Stimulated activated naive CD8-positive, alpha-beta T cell treated with anti-CD3 and anti-CD28 coated beads, Interleukin-15, Interleukin-2, amounts not matched to agents 100 ng/mL and 50 ng/mL, for 24 hours (primary cell): ENCODE measurements around the gene MUC6.

Source experiments
- H3K27ac Mint-ChIP-seq: one replicate; pipeline ENCODE4 v1.8.0; 2021; ENCODE audit warnings: mild to moderate bottlenecking, mixed read lengths
- H3K27me3 Mint-ChIP-seq: one replicate; pipeline ENCODE4 v1.8.0; 2021; ENCODE audit warnings: mixed read lengths
- H3K36me3 Mint-ChIP-seq: one replicate; pipeline ENCODE4 v1.8.0; 2021; ENCODE audit warnings: low read depth, mixed read lengths
- H3K4me1 Mint-ChIP-seq: one replicate; pipeline ENCODE4 v1.8.0; 2021; ENCODE audit warnings: low read depth, mixed read lengths
- H3K4me3 Mint-ChIP-seq: one replicate; pipeline ENCODE4 v1.8.0; 2021; ENCODE audit warnings: mild to moderate bottlenecking, mixed read lengths
- H3K9me3 Mint-ChIP-seq: one replicate; pipeline ENCODE4 v1.8.0; 2021; ENCODE audit warnings: mixed read lengths

The MUC6 gene

DNA sequence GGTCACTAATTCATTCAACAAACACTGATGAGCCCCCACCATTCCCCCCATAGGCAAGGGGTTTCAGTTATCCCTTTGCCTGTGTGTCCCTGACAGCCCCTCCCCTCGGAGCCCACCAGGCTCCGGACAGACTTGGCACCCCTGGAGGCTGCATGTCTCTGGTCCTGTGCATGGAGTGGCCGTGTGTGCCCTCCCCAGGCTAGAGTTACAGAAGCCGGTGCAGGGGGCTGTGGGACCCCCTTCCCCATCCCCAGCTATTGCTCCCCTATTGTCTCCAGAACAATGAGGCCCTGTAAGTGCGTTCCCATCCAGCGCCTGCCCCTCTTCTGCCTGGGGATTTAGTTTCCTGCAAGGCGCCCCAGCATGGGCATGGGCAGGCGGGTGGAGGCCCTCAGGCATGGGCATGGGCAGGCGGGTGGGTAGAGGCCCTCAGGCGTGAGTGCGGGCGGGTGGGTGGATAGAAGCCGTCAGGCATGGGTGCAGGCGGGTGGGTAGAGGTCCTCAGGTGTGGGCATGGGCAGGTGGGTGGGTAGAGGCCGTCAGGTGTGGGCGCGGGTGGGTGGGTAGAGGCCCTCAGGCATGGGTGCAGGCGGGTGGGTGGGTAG, 39.6 kb upstream of the MUC6 start:
- Mint-ChIP-seq H3K27ac (no peak overlapping the region), H3K27me3 (no peaks in the 10 kb centered on the region), H3K36me3 (no peaks in the 10 kb centered on the region), H3K9me3 (no peaks in the 10 kb centered on the region), H3K4me3 (no peak overlapping the region), H3K4me1 (no peaks in the 10 kb centered on the region)

DNA sequence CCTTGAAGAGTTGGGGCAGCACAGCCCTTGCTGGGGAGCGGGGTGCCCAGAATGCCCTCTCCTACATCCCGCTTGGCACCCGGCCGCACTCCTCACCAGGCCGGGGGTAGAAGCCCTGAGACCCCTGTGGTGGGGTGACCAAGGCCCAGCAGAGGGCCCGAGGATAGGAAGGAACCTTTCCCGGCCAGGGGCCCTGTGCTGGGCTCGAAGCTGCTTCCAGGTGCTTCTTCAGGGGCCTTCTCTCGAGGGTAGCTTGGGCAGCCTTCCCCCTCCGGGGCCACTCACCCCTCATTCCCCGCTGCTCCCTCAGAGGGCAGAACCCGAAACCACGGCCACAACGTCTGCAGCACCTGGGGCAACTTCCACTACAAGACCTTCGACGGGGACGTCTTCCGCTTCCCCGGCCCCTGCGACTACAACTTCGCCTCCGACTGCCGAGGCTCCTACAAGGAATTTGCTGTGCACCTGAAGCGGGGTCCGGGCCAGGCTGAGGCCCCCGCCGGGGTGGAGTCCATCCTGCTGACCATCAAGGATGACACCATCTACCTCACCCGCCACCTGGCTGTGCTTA, 38.9 kb upstream of the MUC6 start:
- Mint-ChIP-seq H3K27ac (no peak overlapping the region), H3K36me3 (no peaks in the 10 kb centered on the region), H3K4me3 (no peak overlapping the region), H3K4me1 (no peaks in the 10 kb centered on the region), H3K27me3 (no peaks in the 10 kb centered on the region), H3K9me3 (no peaks in the 10 kb centered on the region)

DNA sequence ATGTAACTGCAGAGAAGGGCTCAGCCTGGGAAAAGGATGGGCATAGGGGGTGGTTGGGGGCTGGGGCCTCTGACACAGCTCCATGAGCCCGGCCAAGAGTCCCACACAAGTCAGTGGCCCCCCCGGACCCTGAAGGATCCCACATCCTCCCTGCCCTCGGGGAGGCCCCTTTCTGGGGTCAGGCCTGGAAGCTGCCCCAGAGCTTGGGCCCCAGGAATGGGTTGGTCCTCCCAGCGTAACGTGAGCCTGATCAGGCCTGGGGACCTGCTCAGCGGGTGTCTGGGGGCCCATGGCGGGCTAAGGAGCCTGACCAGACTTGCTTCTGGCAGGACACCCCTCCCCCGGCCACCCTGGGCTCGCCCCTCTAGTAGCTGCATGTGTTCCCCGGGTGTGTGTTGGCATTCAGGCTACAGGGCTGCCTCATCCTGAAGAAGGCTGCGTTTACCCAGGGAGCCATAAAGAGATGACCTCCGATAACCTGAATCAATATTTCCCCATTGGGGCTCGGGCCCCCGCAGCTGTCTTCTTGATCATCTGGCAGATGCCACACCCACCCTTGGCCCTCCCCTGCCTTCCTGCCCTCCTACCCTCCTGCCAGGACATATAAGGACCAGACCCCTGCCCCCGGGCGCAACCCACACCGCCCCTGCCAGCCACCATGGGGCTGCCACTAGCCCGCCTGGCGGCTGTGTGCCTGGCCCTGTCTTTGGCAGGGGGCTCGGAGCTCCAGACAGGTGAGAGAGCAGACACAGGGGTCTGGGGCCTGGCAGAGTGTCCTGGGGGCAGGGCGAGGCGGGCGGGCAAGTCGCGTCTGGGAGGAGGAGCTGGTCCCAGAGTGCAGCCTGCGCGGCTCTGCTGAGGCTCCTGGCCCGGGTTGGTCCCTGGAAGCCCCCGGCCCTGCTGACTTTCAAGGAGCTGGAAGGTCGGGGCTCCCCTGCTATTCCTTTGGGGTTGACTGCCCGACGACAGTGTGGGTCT, 38.0 kb upstream of the MUC6 start, which contains the start of gene MUC2:
Gene MUC2, plus strand, starts transcription at position 631 of the 978 bp plus-strand sequence.
- Mint-ChIP-seq H3K27me3 (no peaks in the 10 kb centered on the region), H3K27ac (no peak within 1 kb of the TSS), H3K36me3 (no peaks in the 10 kb centered on the region), H3K9me3 (no peaks in the 10 kb centered on the region), H3K4me3 (no peak within 1 kb of the TSS), H3K4me1 (no peaks in the 10 kb centered on the region)

DNA sequence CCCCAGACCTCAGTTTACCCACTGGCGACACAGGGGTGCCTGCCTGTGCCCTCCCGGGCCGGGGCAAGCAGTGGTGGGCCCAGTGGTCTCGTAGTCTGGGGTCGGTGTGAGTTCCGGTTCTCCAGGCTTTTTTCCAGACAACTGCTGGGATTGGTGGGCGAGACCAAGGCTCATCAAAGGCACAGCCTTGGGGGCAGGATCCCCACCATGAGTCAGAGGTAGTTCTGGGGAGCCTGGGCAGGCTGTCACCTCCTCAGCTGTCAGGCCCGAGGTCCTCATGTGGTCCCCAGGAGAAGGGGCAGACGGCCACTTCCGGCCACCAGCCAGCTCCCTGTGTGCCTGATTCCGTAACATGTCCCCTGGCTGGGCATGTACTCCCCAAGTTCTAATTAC, 37.3 kb upstream of the MUC6 start:
- H3K36me3 Mint-ChIP-seq: no peaks in the 10 kb centered on the region
- no peaks in the 10 kb centered on the region for H3K27me3 Mint-ChIP-seq
- no peaks in the 10 kb centered on the region for H3K4me1 Mint-ChIP-seq
- no peaks in the 10 kb centered on the region for H3K9me3 Mint-ChIP-seq
- H3K4me3 Mint-ChIP-seq: no peak overlapping the region
- H3K27ac Mint-ChIP-seq: no peak overlapping the region

DNA sequence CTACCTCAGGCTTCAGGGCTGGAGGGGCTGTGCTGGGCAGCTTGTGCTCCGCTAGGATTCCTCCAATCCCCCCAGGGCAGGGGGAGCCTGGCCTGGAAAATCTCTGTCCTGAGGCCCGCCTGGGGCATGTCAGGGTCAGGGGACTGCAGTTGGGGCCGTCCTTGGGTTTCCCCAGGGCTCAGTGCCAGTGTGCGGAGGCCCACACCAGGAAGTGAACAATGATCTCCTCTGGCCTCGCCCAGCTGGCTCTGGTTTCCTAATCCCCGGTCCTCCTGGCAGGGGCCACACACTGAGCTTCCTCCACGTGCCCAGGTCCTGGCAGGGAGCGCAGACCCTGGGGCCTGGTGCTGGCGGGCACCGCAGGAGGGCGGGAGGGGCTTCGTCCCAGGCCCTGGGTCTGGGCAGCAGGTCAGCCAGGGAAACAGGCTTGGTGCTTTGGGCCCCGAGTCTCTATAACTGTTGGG, 36.8 kb upstream of the MUC6 start:
- no peaks in the 10 kb centered on the region for H3K4me1 Mint-ChIP-seq
- H3K27ac Mint-ChIP-seq: no peak overlapping the region
- H3K27me3 Mint-ChIP-seq: no peaks in the 10 kb centered on the region
- no peaks in the 10 kb centered on the region for H3K36me3 Mint-ChIP-seq
- H3K4me3 Mint-ChIP-seq: no peak overlapping the region
- H3K9me3 Mint-ChIP-seq: no peaks in the 10 kb centered on the region

DNA sequence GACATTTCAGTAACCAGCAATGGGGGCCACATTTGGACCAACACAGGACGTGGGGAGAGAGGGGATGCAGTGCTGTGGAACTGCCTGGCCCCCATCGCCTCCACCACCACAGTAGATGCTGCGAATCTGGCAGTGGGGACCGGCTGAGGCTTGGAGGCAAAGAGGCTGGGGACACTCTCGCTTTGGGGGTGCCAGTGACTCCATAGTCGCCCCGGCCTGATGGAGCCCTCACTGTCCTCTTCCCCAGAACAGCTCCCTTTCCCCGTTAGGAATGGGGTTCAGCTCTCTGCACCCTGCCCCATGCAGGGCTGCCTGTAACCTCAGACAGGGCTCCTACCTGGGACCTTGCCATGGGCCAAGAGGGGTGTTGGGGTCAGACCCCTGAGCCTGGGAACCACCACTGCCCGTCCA, 36.3 kb upstream of the MUC6 start:
- no peaks in the 10 kb centered on the region for H3K4me1 Mint-ChIP-seq
- H3K36me3 Mint-ChIP-seq: no peaks in the 10 kb centered on the region
- no peak overlapping the region for H3K4me3 Mint-ChIP-seq
- no peaks in the 10 kb centered on the region for H3K9me3 Mint-ChIP-seq
- peaks cover 4% of the 10 kb centered on the region for H3K27me3 Mint-ChIP-seq
- H3K27ac Mint-ChIP-seq: no peak overlapping the region

DNA sequence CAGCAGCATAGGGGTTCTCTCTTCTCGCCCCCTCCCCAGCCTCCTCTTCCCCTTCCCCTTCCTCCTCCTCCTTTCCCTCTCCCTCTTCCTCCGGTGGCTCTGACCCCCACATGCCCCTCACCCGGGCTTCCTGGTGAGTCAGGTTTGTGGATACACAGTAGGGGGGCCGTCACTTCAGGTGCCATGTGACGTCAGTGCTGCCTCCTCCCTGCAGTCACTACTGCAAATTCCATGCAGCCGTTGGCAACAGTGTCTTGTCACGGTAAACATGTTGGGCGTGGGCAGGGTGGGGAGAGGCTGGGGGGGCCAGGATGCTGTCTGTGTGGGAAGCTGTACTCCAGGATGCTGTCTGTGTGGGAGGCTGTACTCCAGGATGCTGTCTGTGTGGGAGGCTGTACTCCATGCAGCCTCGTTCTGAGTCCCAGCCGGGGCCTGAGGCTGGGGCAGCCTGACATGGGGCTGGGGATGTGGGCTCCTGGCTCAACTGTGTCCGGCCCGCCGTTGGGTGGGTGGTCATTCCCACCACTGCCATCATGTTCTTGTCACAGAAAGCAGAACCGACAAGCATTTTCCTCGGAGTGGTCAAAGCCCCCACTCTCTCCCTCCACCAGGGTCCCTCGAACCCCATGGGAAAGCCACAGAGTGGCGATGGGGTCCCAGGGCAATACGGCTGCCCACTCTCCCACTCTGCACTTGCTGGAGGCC, 35.8 kb upstream of the MUC6 start:
- H3K4me1 Mint-ChIP-seq: no peaks in the 10 kb centered on the region
- H3K27me3 Mint-ChIP-seq: peaks cover 6% of the 10 kb centered on the region

DNA sequence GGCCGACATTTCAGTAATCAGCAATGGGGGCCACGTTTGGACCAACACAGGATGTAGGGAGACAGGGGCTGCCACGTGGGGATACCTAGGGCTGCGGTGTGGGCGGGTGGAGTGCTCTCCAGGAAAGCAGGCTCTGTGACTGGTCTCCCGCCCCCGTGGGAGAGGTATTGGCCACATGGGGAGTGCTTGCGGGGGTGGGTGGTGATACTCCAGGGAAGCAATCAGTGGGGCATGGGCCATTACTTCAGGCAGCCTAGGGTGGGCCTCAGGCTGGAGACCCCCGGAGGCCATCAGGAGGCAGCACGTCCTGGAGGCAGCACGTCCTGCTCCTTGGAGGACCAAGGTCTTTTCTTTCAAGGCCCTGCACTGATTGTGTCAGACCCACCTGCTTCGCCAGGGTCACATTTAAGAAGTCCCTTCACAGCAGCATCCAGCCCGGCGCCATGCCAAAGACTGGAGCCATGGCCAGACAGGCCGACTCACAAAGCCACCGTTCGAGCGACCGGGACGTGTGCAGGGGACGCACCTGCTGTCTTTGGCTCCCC, 35.1 kb upstream of the MUC6 start:
- Mint-ChIP-seq H3K9me3 (no peaks in the 10 kb centered on the region), H3K27ac (no peak overlapping the region), H3K4me1 (no peaks in the 10 kb centered on the region), H3K36me3 (no peaks in the 10 kb centered on the region), H3K4me3 (no peak overlapping the region), H3K27me3 (peaks cover 6% of the 10 kb centered on the region)

More for the DNA sequence above, 35.8 kb upstream of the MUC6 start:
- Mint-ChIP-seq H3K27ac (no peak overlapping the region), H3K36me3 (no peaks in the 10 kb centered on the region), H3K9me3 (no peaks in the 10 kb centered on the region), H3K4me3 (no peak overlapping the region)

DNA sequence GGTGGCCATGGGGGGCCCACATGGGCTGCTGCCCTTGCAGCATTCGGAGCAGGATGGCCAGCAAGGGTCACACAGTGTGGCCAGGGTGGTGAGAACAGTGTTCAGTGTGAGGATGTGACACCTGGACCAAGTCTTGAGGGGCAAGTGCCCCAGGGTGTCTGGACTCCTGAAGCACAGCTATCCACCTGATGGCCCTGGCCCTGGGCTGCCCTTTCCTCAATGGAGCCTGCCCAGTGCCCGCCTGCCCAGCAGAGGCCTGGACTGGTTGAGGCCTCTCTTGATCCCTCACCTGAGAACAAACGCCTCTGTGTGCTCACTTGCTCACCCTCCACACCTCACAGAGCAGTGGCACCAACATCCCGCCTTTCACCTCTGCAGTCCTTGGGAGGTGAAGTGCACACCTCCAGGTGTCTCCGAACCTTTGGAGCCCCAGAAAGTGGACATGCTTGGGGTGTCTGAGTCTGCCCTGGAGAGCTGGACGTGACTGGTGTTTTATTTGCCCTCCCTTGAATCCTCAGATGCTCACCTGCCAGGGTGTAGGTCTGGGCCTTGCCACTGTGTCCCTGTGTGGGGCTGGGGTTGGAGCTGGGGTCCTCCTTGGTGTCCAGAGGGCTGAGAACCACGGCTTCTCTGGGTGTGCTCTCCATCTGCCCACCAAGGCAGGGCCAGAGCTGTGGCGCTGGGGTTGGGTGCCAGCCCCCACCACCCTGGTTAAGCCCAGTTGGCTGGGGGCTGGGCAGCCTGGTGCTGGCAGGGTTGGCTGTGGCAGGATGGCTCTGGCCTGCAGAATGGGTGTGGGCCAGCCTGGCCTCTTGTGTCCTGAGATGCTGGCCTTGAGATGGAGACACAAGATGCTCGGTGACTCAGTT, 34.3 kb upstream of the MUC6 start:
- Mint-ChIP-seq H3K4me3 (no peak overlapping the region), H3K27me3 (peaks cover 6% of the 10 kb centered on the region), H3K27ac (no peak overlapping the region), H3K9me3 (no peaks in the 10 kb centered on the region), H3K4me1 (no peaks in the 10 kb centered on the region), H3K36me3 (no peaks in the 10 kb centered on the region)

DNA sequence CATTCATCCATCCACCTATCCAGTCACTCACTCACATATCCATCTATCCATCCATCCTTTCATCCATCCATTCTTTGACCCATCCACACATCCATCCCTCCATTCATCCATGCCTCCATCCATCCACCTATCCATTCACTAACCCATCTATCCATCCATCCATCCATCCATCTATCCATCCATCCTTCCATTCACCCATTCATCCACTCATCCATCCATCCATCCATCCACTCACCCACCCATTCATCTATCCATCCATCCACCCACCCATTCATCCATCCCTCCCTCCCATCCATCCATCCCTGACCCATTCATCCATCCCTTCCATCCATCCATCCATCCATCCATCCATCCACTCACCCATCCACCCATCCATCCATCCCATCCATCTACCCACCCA, 33.2 kb upstream of the MUC6 start:
- Mint-ChIP-seq H3K27me3 (peaks cover 10% of the 10 kb centered on the region), H3K36me3 (no peaks in the 10 kb centered on the region), H3K4me3 (no peak overlapping the region), H3K9me3 (no peaks in the 10 kb centered on the region), H3K4me1 (no peaks in the 10 kb centered on the region), H3K27ac (no peak overlapping the region)

DNA sequence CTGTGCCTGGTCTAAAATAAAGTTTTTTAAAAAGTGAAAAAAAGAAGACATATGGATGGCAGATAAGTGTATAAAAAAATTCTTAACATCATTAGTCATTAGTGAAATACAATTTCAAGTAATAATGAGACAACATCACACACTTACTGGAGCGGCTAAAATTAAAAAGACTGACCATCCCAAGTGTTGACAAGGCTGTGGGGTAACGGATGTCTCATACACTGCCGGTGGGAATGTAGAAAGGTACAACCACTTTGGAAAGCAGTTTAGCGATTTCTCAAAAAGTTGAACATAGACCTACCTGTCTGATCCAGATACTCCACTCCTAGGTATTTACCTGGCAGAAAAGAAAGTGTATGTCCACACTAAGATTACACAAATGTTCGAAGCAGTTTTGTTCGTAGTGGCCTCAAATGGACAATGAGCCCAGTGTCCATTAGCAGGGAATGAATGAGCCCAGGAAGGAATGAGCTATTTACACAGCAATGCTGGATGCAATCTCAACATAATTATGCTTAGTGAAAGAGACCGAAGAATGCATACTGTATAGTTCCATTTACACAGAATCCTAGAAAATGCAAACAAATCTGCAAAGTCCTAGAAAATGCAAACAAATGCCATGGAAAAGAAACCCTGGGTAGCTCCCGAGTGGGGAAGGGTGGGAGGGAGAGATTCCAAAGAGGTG, 31.4 kb upstream of the MUC6 start:
- H3K4me1 Mint-ChIP-seq: peaks cover 12% of the 10 kb centered on the region
- peaks cover 10% of the 10 kb centered on the region for H3K27me3 Mint-ChIP-seq
- H3K27ac Mint-ChIP-seq: no peak overlapping the region

DNA sequence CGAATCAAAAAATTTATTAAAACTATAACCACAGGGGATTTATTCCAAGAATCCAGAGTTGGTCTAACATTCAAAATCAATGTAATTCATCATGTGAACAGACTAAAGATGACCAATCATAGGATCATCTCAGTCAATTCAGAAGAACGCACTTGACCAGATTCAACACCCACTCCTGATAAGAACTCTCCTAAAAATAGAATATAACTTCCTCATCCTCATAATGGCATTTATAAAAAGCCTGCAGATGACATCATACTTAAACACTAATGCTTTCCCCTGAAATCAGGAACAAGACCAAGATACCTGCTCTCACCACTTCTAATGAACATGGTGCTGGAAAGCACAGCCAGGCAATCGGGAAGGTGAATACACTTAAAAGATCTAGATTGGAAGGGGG, 27.6 kb upstream of the MUC6 start:
- Mint-ChIP-seq H3K36me3 (no peaks in the 10 kb centered on the region), H3K27me3 (peaks cover 22% of the 10 kb centered on the region), H3K4me1 (peaks cover 17% of the 10 kb centered on the region), H3K4me3 (no peak overlapping the region), H3K9me3 (peaks cover 5% of the 10 kb centered on the region), H3K27ac (no peak overlapping the region)

More for the DNA sequence above, 31.4 kb upstream of the MUC6 start:
- Mint-ChIP-seq H3K36me3 (no peaks in the 10 kb centered on the region), H3K4me3 (no peak overlapping the region), H3K9me3 (no peaks in the 10 kb centered on the region)

DNA sequence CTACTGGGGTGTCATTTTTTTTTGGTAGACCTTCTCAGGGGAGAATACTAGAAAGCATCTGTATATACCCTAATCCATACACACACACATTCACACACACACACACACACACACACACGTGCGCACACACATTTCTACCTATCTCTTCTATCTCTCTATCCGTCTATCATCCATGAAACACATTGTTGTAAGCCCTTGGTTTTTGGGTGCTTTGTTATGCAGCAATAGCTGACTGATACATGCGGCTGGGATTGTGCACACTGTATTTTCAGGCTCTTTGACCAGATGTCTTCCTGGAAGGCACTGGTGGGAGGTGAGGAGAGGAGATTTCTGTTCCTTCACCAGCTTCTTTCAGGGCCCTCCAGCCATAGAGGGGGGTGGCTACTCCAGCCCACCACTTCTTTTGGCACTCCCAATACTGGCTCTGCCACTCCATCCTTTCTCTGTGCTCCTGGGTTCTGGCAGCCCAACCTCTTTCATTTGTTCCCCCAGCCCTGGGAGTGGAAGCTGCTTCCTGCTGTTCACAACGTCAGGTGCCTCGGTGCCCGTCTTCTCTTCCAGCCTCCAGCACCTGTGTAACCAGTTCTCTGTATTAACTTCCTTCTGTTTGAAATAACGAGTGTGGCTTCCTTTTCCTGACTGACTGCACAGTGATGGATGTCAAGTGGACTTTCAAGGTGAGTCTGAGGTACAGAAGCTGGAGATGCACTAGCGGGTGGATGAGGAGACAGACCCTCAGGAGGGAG, 25.7 kb upstream of the MUC6 start:
- no peak overlapping the region for H3K27ac Mint-ChIP-seq
- peaks cover 20% of the 10 kb centered on the region for H3K27me3 Mint-ChIP-seq
- H3K9me3 Mint-ChIP-seq: peaks cover 5% of the 10 kb centered on the region
- H3K4me1 Mint-ChIP-seq: peaks cover 17% of the 10 kb centered on the region
- H3K36me3 Mint-ChIP-seq: no peaks in the 10 kb centered on the region
- H3K4me3 Mint-ChIP-seq: no peak overlapping the region
